GM19455 (cell line): Measurements from ENCODE around the gene FOXP2.
"Not testable (repeated sequence)": the region's sequence is repeated elsewhere in the genome, so short reads cannot be mapped to it uniquely, and the experiment has no call there.

ENCODE experiments used
- ATAC-seq: cut with Tn5 transposase; IDR thresholded peaks from one replicate; pipeline ENCODE4 v1.9.1; 2021; ENCODE audit not compliant: unreplicated experiment

Gene FOXP2

DNA sequence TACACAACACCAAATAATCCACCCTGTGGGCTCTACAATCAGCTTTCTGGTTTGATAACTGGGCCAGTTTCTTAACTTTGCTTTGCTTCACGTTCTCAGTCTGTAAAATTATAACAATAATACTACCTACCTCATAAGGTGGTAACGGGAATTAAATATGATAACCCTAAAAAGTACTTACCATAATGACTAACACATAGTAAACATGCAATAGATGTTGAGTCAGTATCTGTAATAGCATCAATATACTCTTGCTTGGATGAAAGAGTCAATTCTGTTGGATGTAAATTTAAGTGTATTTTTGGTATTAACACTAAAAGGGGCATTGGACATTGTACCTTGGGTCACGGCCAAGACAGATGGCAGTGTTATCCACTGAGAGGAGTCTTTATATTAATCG, 160.5 kb downstream of the FOXP2 start:
- no peak for ATAC-seq

DNA sequence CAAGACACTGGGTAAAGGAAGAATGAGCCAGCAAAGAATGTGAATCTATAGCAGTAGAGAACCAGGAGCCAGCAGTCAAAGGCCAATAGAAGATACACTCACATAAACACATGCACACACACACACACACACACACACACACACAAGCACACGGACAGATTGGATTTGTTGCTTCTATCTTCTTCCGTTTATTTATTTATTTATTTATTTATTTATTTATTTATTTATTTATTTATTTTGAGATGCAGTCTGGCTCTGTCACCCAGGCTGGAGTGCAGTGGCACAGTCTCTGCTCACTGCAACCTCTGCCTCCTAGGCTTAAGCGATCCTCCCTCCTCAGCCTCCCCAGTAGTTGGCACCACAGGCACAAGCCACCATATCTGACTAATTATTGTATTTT, 166.3 kb downstream of the FOXP2 start:
- not testable (repeated sequence) for ATAC-seq

DNA sequence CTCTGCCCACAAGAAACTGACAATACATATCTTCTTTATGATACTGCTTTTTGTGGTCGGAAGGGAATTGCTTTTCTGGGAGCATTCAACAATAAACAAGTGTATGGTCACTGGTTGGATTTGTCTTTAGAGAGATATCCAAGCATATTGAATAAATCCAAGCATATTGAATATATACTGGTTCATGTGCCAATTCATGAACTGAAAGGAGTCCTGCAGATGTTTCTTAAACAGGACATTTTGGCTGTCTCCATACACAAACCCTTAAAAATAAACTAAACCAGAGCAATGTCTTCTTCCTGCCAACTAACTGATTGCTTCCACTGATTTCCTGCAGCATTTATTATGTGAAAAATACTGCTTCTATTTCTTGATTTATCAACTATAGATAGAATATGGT, 173.9 kb downstream of the FOXP2 start:
- ATAC-seq = no peak

GRCh38 chr7:114589436-114589835, 174.8 kb downstream of the FOXP2 start:
- no peak for ATAC-seq

DNA sequence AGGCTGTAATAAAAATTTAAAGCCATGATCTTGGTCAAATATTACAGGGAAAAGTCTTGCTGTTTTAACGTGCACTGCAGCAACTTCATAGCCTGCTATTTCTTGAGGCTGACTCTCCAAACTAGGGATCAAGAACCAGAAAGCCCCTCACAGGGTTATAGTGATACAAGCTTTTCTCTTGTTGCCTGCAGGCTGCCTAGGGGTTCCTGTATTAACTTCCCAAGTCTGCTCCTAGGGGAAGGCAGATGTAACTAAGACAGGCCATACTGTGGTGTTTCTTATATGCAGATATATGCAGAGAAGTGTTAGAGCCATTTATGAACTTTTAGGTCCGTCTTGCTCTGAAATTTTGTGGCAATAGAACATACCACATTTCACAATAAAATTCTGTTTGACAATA, 175.7 kb downstream of the FOXP2 start:
- ATAC-seq = no peak

DNA sequence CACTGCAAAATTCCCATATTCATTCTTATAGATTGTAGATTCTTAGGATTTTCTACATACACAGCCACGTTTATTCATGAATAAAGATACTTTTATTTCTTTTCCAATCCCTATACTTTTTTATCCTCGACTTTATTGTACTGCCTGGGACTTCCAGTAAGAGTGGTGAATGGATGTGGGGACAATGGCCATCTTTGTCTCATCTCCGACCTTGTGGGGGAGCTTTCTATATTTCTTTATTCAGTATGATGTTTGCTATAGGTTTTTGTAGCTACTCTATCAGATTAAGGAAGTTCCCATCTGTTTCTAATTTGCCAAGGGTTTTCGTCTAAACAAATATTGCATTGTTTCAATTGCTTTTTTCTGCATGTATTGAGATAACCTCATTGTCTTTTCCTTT, 184.3 kb downstream of the FOXP2 start:
- no peak for ATAC-seq

- ATAC-seq = no peak
Measured at GRCh38 chr7:114606100-114606499, 191.5 kb downstream of the FOXP2 start.

DNA sequence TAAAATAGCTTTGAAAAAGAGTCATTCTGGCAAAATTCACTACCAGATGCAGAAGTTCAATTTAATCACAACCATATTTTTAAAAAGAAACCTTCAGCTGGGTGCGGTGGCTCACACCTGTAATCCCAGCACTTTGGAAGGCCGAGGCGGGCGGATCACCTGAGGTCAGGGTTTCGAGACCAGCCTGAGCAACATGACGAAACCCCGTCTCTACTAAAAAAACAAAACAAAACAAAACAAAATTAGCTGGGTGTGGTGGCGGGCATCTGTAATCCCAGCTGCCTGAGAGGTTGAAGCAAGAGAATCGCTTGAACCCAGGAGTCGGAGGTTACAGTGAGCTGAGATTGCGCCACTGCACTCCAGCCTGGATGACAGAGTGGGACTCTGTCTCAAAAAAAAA, 194.2 kb downstream of the FOXP2 start:
- not testable (repeated sequence) for ATAC-seq

DNA sequence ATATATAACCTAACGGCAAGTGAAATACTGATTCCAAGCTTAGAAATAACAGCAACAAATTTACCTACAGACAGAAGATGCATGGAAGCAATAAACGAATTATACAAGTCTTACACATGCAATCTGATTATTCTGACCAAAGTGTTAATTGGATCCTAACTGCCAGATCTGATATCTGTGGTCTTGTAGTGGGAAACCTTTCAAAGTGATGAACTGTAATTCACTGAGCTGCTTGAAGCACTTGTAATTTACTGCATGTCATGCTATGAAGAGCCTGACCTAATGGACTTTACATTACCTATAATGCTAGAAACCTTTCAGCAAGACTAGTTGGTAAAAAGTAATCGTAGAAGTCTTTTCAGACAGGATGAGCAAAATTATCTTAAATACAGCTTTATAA, 205.6 kb downstream of the FOXP2 start:
- no peak for ATAC-seq

- no peak for ATAC-seq
Measured at GRCh38 chr7:114622221-114622620, 207.6 kb downstream of the FOXP2 start.

GRCh38 chr7:114623146-114623545, 208.5 kb downstream of the FOXP2 start:
- ATAC-seq = no peak

DNA sequence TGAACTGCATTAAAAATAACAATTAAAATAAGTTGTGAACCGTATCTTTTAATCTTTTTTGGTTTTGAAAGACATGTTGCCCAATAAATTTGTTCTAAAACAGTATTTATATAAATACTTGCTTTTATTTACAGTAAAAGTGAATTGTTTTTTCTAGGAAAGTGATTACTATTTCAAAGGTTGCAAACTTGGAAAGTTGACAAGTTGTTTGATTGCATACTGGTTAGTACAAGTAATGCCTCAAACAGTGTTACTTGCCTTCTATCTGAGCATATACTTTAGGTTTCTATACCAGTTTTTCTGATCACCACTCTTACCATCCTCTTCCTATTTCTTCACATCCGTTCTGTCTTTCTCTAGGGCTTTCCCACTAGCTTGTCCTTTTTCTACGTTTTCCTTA, 212.6 kb downstream of the FOXP2 start:
- no peak for ATAC-seq

- no peak for ATAC-seq
Measured at GRCh38 chr7:114628362-114628761, 213.7 kb downstream of the FOXP2 start.

DNA sequence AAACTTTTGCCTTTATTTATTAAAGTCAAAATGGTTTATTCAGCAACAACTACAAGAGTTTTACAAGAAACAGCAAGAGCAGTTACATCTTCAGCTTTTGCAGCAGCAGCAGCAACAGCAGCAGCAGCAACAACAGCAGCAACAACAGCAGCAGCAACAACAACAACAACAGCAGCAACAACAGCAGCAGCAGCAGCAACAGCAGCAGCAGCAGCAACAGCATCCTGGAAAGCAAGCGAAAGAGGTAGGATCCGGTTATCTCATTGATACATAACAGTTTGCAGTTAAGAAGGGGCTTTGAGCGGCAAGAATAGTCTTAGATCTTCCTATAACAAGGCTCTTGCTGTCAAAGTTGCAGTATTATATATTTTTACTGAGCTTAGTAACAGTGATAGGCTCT, 215.1 kb downstream of the FOXP2 start:
- ATAC-seq = no peak

DNA sequence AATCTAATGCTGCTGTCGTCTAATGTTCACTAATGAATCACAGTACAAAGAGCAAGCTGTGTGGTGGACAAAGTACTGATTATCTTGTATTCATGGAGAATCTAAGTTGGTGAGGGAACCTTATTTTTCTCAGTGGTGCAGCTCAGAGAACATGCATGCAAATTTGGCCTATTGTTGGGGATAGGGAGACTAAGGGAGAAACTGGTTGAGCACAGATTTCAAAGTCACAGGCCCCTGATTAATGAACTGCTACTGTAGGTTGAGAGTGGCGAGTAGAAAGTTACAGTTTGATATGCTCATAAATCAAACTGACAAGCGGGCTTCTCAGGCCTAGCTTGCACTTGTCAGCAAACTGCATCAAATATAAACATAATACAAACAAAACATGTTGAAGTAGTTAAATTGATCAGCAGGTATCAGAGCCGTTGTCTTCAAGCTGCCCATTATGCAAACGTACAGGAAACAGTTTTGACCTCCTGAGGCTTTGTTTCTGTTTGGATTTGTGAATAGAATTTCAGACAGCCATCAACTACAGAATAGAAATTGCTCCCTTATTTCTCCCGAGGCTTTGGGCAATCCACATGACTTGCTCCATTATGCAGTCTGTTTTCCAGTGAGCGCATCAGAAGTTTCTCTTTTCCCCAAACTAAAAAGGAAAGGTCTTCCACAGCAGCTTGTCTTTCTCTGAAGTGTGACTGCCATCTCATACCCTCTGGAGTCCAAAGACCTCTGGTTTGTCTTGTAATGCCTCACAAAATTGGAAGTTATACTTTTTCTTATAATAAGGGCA, 215.8 kb downstream of the FOXP2 start:
- no peak for ATAC-seq

DNA sequence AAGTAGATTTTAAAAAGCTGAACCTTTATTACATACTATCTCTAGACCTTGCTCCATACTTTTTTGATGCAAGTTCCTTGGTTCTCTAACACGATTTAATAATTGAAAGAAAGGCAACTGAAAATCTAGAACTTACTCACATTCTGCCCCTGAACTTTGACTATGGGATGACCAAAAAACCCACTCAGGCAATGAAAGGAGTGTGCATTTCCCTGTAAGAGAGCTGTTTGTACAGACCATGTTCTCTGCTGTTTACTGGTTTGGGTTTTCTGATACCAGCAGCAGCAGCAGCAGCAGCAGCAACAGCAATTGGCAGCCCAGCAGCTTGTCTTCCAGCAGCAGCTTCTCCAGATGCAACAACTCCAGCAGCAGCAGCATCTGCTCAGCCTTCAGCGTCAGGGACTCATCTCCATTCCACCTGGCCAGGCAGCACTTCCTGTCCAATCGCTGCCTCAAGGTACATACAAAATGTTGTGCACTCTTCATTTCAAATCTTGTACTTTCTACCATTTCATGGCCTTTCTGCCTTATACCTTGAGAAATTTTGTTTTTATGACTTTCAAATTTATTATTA, 216.7 kb downstream of the FOXP2 start:
- no peak for ATAC-seq

DNA sequence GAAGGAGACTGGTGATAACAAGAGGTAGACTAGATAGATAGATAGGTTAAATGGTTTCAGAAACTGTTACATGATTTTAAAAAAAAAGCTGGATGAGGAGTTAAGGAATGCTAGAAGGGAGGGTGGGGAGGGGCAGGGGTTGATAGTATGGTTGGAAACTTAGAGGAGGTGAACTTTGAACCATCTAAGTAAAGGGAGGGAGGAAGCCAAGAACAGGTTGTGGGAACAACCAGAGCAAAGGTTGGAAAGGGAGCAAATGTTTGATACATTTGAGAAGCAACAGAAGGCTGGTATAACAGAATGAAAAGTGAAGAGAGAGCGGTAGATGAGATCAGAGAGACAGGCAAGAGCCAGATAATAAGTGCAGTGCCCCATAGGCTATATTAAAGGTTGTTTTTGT, 224.8 kb downstream of the FOXP2 start:
- ATAC-seq = no peak

GRCh38 chr7:114644455-114644854, 229.8 kb downstream of the FOXP2 start:
- no peak for ATAC-seq

DNA sequence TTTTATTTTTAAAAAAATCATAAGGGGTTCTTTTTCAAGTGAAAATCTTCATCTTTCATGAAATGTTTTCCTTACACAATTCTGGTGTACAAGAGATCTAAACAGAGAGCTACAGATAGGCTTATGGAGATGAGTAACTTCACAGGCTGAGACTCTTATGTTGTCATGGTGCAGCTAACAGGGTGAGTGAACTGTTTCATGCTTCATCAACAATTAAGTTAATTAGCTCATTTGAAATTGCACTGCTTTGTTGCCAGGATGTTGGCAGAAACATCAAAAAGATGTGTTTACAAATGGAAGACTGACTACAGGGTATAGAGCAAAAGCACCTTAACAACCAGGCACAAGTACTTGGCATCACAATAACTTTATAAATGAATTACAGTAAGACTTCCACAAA, 230.8 kb downstream of the FOXP2 start:
- no peak for ATAC-seq

- no peak for ATAC-seq
Measured at GRCh38 chr7:114647518-114647917, 232.9 kb downstream of the FOXP2 start.

DNA sequence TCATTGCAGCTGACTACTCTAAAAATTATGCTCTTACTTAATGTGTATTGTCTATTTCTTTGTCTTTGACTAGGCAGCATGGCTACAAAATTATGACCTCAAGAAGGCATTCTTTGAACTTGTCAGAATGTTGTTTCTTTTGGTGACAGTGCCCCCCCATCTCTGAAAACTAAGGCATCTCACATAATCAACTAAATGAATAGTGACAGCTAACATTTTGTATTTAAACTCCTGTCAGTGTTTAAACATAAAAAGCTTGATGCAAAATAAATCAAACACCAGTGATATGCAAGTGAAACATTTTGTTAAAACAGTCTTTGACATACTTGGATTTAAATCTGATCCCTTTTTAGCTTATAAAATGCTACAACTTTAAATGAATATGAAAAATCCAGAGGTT, 233.5 kb downstream of the FOXP2 start:
- ATAC-seq = no peak

GRCh38 chr7:114648680-114649079, 234.1 kb downstream of the FOXP2 start:
- no peak for ATAC-seq

DNA sequence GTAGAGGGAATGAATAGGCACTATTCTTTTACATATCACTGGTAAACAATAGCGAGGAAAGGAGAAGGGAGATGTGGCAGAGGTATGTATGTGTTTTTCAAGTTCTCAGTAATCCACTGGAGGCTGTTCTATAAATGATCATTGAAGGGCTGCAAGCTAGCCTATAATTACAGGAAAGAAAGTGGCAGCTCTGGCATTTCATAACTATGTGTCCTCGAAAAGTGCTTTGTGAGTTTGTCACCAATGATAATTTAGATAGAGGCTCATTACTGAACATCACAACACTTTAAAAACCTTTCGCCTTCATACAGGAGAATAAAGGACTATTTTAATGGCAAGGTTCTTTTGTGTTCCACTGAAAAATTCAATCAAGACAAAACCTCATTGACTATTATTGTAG, 235.1 kb downstream of the FOXP2 start:
- no peak for ATAC-seq
